Measurements from ENCODE around the gene TMEM266. TPM values are rescaled to one million over a fixed set of nuclear protein-coding genes. Genes with fewer than 3 reads are reported as not detected.

The TMEM266 gene
- total RNA-seq, 2 donors from 2014 or later, result 0.28 TPM; not detected in 1

- DNase-seq (ENCODE audit: low spot score), result no peak
- intact Hi-C loops (cut with DNase I), result loop anchor here in 1 of 2 donors (5.0 kb wide), 1 partner anchor 140 kb away; no protein-coding TSS in a partner anchor
Measured at GRCh38 chr15:76192715-76193114, 132.9 kb downstream of the TMEM266 start.

GRCh38 chr15:76193934-76194333, 134.1 kb downstream of the TMEM266 start:
- intact Hi-C loops (cut with DNase I), result loop anchor here in 1 of 2 donors (5.0 kb wide), 1 partner anchor 138 kb away; no protein-coding TSS in a partner anchor

GRCh38 chr15:76195506-76196268, 135.9 kb downstream of the TMEM266 start:
- intact Hi-C loops (cut with DNase I), result no loop called here

More at GRCh38 chr15:76193934-76194333, 134.1 kb downstream of the TMEM266 start:
- peak; percentile 12 for DNase-seq (ENCODE audit: low spot score)

GRCh38 chr15:76196269-76197231, 136.8 kb downstream of the TMEM266 start:
- no peak for DNase-seq (ENCODE audit: low spot score)
- intact Hi-C loops (cut with DNase I), result no loop called here

More at GRCh38 chr15:76195506-76196268, 135.9 kb downstream of the TMEM266 start:
- peak; percentile 37 for DNase-seq (ENCODE audit: low spot score)

GRCh38 chr15:76197703-76198455, 138.1 kb downstream of the TMEM266 start:
- intact Hi-C loops (cut with DNase I), result no loop called here
- DNase-seq (ENCODE audit: low spot score), result no peak

GRCh38 chr15:76198456-76199105, 138.8 kb downstream of the TMEM266 start:
- intact Hi-C loops (cut with DNase I), result no loop called here
- DNase-seq (ENCODE audit: low spot score), result peak; percentile 43

GRCh38 chr15:76199106-76200082, 139.6 kb downstream of the TMEM266 start:
- intact Hi-C loops (cut with DNase I), result loop anchor here in 1 of 2 donors (10.0 kb wide), 1 partner anchor 115 kb away; the partner anchor contains the start of gene ETFA
- DNase-seq (ENCODE audit: low spot score), result peak; percentile 93

GRCh38 chr15:76200083-76200465, 140.3 kb downstream of the TMEM266 start:
- intact Hi-C loops (cut with DNase I), result loop anchor here in 1 of 2 donors (10.0 kb wide), 1 partner anchor 115 kb away; the partner anchor contains the start of gene ETFA
- peak; percentile 66 for DNase-seq (ENCODE audit: low spot score)

GRCh38 chr15:76200641-76201105, 140.9 kb downstream of the TMEM266 start:
- intact Hi-C loops (cut with DNase I), result loop anchor here in 1 of 2 donors (10.0 kb wide), 1 partner anchor 114 kb away; the partner anchor contains the start of gene ETFA
- peak; percentile 62 for DNase-seq (ENCODE audit: low spot score)

- peak; percentile 76 for DNase-seq (ENCODE audit: low spot score)
Measured at GRCh38 chr15:76201536-76202255, 141.9 kb downstream of the TMEM266 start.

GRCh38 chr15:76203346-76204108, 143.7 kb downstream of the TMEM266 start:
- DNase-seq (ENCODE audit: low spot score), result peak; percentile 77
- intact Hi-C loops (cut with DNase I), result loop anchor here in 1 of 2 donors (10.0 kb wide), 1 partner anchor 111 kb away; the partner anchor contains the start of gene ETFA

More at GRCh38 chr15:76201536-76202255, 141.9 kb downstream of the TMEM266 start:
- intact Hi-C loops (cut with DNase I), result loop anchor here in 1 of 2 donors (10.0 kb wide), 1 partner anchor 113 kb away; the partner anchor contains the start of gene ETFA

GRCh38 chr15:76204109-76204845, 144.5 kb downstream of the TMEM266 start:
- DNase-seq (ENCODE audit: low spot score), result peak; percentile 50
- intact Hi-C loops (cut with DNase I), result loop anchor here in 1 of 2 donors (10.0 kb wide), 1 partner anchor 111 kb away; the partner anchor contains the start of gene ETFA

- no peak for DNase-seq (ENCODE audit: low spot score)
- intact Hi-C loops (cut with DNase I), result loop anchor here in 1 of 2 donors (10.0 kb wide), 1 partner anchor 110 kb away; the partner anchor contains the start of gene ETFA
Measured at GRCh38 chr15:76204916-76205460, 145.2 kb downstream of the TMEM266 start.

GRCh38 chr15:76206325-76206976, 146.7 kb downstream of the TMEM266 start:
- intact Hi-C loops (cut with DNase I), result loop anchor here in 1 of 2 donors (1.0 to 10.0 kb wide), 2 partner anchors 45 to 108 kb away; partner anchors contain the start of gene ETFA
- DNase-seq (ENCODE audit: low spot score), result no peak

Data from posterior vena cava (tissue), 2 donors.